ENCODE measurements around the gene IGFL1.
"Not testable (repeated sequence)": the region's sequence is repeated elsewhere in the genome, so short reads cannot be mapped to it uniquely, and the experiment has no call there.

IGFL1 gene

DNA sequence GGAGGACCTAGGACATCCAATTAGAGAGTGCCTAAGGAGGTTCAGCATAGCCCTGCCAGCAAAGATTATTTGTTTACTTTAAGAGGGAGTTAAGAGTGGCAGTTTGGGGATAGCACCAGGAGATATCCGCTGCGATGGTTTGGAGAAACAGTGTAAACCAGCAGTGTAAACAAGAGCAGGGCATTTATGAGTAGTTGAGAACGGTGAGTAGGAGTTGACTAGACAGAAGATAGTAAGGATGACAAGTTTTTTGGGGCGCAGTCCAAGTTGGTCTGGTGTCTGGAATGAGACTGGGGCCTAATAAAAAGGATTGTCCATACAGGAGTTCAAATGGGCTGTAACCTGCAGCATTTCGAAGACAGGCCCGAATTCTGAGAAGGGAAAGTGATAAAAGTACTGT is 44.4 kb downstream of the IGFL1 start:
- DNase-seq: not testable (repeated sequence)

GRCh38 chr19:46279177-46279576 is 49.6 kb downstream of the IGFL1 start:
- no peak for DNase-seq

Measured in NCI-H1436 (cell line).